ENCODE measurements around the gene POLDIP2.

The POLDIP2 gene

GRCh38 chr17:28335959-28336871, 21.1 kb downstream of the POLDIP2 start:
- CTCF ChIA-PET = interaction anchor here (0.7 to 3.9 kb wide), 15 partner anchors 9 to 616 kb away, joined by 3 to 19 read pairs (median 3); partner anchors contain the start of genes POLDIP2 and TMEM97

GRCh38 chr17:28335201-28335958, 21.9 kb downstream of the POLDIP2 start, which contains the start of the genes IFT20 and TNFAIP1:
IFT20 (minus strand) TSS chr17:28335472; CDS start chr17:28331985, 3,487 bp downstream.
TNFAIP1 (plus strand) TSS chr17:28335761; CDS start chr17:28339522, 3,761 bp downstream.
- TF ChIP-seq CTCF (IDR thresholded peaks at IDR 0.05; ENCODE audit: control extremely low read depth, extremely low read depth, low read depth, missing control alignments) = peak; percentile 9
- ChIA-PET POLR2A (interaction anchor here (0.6 to 2.3 kb wide), 6 partner anchors 12 to 328 kb away, joined by 3 to 27 read pairs (median 5); partner anchors contain the start of gene POLDIP2), CTCF (interaction anchor here (0.7 to 3.9 kb wide), 16 partner anchors 9 to 617 kb away, joined by 3 to 19 read pairs (median 3); partner anchors contain the start of genes POLDIP2 and TMEM97)

More at GRCh38 chr17:28335959-28336871, 21.1 kb downstream of the POLDIP2 start:
- TF ChIP-seq CTCF (IDR thresholded peaks at IDR 0.05; ENCODE audit: control extremely low read depth, extremely low read depth, low read depth, missing control alignments) = no peak
- POLR2A ChIA-PET = interaction anchor here (0.6 to 2.3 kb wide), 6 partner anchors 11 to 327 kb away, joined by 3 to 27 read pairs (median 5); partner anchors contain the start of gene POLDIP2
- DNase-seq (ENCODE audit: extremely low spot score) = no peak

GRCh38 chr17:28334666-28335200, 22.6 kb downstream of the POLDIP2 start:
- no peak for DNase-seq (ENCODE audit: extremely low spot score)
- ChIA-PET POLR2A (interaction anchor here (1.1 to 2.3 kb wide), 5 partner anchors 13 to 32 kb away, joined by 3 to 27 read pairs (median 6); partner anchors contain the start of gene POLDIP2), CTCF (interaction anchor here (0.7 to 3.9 kb wide), 12 partner anchors 9 to 618 kb away, joined by 3 to 19 read pairs (median 4); partner anchors contain the start of genes POLDIP2 and TMEM97)

More at GRCh38 chr17:28335201-28335958, 21.9 kb downstream of the POLDIP2 start, which contains the start of the genes IFT20 and TNFAIP1:
- peak; percentile 97 for DNase-seq (ENCODE audit: extremely low spot score)

GRCh38 chr17:28334171-28334570, 23.2 kb downstream of the POLDIP2 start:
- TF ChIP-seq CTCF (IDR thresholded peaks at IDR 0.05; ENCODE audit: control extremely low read depth, extremely low read depth, low read depth, missing control alignments) = no peak
- POLR2A ChIA-PET = interaction anchor here (2.2 kb wide), 1 partner anchor 13 kb away, joined by 13 read pairs; no protein-coding TSS in a partner anchor
- DNase-seq (ENCODE audit: extremely low spot score) = no peak
- CTCF ChIA-PET = interaction anchor here (0.7 to 3.9 kb wide), 8 partner anchors 13 to 618 kb away, joined by 3 to 19 read pairs (median 6); partner anchors contain the start of genes POLDIP2 and TMEM97

More at GRCh38 chr17:28334666-28335200, 22.6 kb downstream of the POLDIP2 start:
- no peak for TF ChIP-seq CTCF (IDR thresholded peaks at IDR 0.05; ENCODE audit: control extremely low read depth, extremely low read depth, low read depth, missing control alignments)

- POLR2A ChIA-PET = interaction anchor here (0.5 kb wide), 1 partner anchor 97 kb away, joined by 7 read pairs; no protein-coding TSS in a partner anchor
- TF ChIP-seq CTCF (IDR thresholded peaks at IDR 0.05; ENCODE audit: control extremely low read depth, extremely low read depth, low read depth, missing control alignments) = no peak
- CTCF ChIA-PET = interaction anchor here (0.7 to 3.9 kb wide), 6 partner anchors 12 to 529 kb away, joined by 3 to 18 read pairs (median 4); partner anchors contain the start of gene POLDIP2
- DNase-seq (ENCODE audit: extremely low spot score) = no peak
Observed at GRCh38 chr17:28333083-28333746, 24.1 kb downstream of the POLDIP2 start.
